HG03039 (cell line): ENCODE results near the gene MACF1.
"Not testable (repeated sequence)": the region's sequence is repeated elsewhere in the genome, so short reads cannot be mapped to it uniquely, and the experiment has no call there.

ENCODE experiments used
- ATAC-seq: cut with Tn5 transposase; IDR thresholded peaks from one replicate; pipeline ENCODE4 v1.9.1; 2021; ENCODE audit warnings: mild to moderate bottlenecking, moderate library complexity; ENCODE audit not compliant: unreplicated experiment

The MACF1 gene

GRCh38 chr1:39446986-39447567 lies 242.6 kb downstream of the MACF1 start:
- no peak for ATAC-seq

- ATAC-seq: not testable (repeated sequence)
Observed at GRCh38 chr1:39450041-39450440, 245.5 kb downstream of the MACF1 start.

GRCh38 chr1:39450956-39451606 lies 246.6 kb downstream of the MACF1 start:
- no peak for ATAC-seq

- no peak for ATAC-seq
Observed at GRCh38 chr1:39452081-39452480, 247.6 kb downstream of the MACF1 start.

GRCh38 chr1:39452540-39452939 lies 248.0 kb downstream of the MACF1 start:
- ATAC-seq: no peak

GRCh38 chr1:39453603-39454002 lies 249.1 kb downstream of the MACF1 start:
- ATAC-seq: no peak

- ATAC-seq: no peak
Observed at GRCh38 chr1:39458991-39459390, 254.5 kb downstream of the MACF1 start.

GRCh38 chr1:39462074-39462473 lies 257.6 kb downstream of the MACF1 start:
- no peak for ATAC-seq

- no peak for ATAC-seq
Observed at GRCh38 chr1:39466413-39467107, 262.1 kb downstream of the MACF1 start.

- not testable (repeated sequence) for ATAC-seq
Observed at GRCh38 chr1:39467108-39467720, 262.7 kb downstream of the MACF1 start.

- no peak for ATAC-seq
Observed at GRCh38 chr1:39469150-39469549, 264.7 kb downstream of the MACF1 start.

GRCh38 chr1:39470040-39470439 lies 265.5 kb downstream of the MACF1 start:
- no peak for ATAC-seq

- no peak for ATAC-seq
Observed at GRCh38 chr1:39472826-39473225, 268.3 kb downstream of the MACF1 start.

GRCh38 chr1:39473324-39473723 lies 268.8 kb downstream of the MACF1 start:
- no peak for ATAC-seq

GRCh38 chr1:39474810-39475209 lies 270.3 kb downstream of the MACF1 start:
- ATAC-seq: no peak

GRCh38 chr1:39475551-39475950 lies 271.1 kb downstream of the MACF1 start:
- ATAC-seq: not testable (repeated sequence)

- no peak for ATAC-seq
Observed at GRCh38 chr1:39478126-39478915, 273.8 kb downstream of the MACF1 start.

- no peak for ATAC-seq
Observed at GRCh38 chr1:39481289-39481688, 276.8 kb downstream of the MACF1 start.

GRCh38 chr1:39483276-39483675 lies 278.8 kb downstream of the MACF1 start:
- no peak for ATAC-seq

- ATAC-seq: no peak
Observed at GRCh38 chr1:39484564-39484963, 280.1 kb downstream of the MACF1 start.
